ENCODE results near the gene ALOX15B.
"Not testable (repeated sequence)": the region's sequence is repeated elsewhere in the genome, so short reads cannot be mapped to it uniquely, and the experiment has no call there.

The ALOX15B gene

DNA sequence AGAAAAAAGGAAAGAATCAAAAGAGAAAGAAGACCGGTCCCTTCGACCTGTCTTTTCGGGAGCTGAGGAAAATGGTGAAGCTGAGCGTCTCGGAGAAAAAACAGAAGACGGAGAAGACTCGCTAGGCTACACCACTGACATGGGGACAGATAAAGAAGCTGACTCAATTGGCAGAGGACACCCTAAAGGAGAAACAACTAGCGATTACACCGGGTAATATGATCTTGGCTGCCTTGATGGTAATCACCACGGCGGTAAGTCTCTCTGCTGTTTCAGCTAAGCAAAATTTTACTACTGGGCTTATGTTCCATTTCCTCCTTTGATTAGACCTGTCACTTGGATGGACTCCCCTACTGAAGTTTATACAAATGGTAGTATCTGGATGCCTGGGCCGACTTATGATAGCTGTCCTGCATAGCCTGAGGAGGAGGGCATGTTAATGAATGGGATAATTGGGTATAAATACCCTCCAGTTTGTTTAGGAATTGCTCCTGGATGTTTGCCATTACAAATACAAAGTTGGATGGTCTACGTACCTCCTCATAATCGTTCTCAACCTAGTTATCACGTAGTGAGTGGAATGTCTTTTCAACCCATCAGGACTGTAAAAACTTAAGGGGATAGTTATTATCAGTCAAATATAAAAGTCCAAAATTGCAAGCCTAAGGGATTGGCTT lies 24.1 kb downstream of the ALOX15B start:
- DNase-seq (ENCODE audit: low read depth) = no peak

GRCh38 chr17:8063761-8064534 lies 25.1 kb downstream of the ALOX15B start:
- no peak for DNase-seq (ENCODE audit: low read depth)

GRCh38 chr17:8064561-8065019 lies 25.7 kb downstream of the ALOX15B start:
- no peak for DNase-seq (ENCODE audit: low read depth)

- DNase-seq (ENCODE audit: low read depth) = no peak
Measured at GRCh38 chr17:8066841-8067775, 28.2 kb downstream of the ALOX15B start.

- no peak for DNase-seq (ENCODE audit: low read depth)
Measured at GRCh38 chr17:8067806-8068205, 28.9 kb downstream of the ALOX15B start.

DNA sequence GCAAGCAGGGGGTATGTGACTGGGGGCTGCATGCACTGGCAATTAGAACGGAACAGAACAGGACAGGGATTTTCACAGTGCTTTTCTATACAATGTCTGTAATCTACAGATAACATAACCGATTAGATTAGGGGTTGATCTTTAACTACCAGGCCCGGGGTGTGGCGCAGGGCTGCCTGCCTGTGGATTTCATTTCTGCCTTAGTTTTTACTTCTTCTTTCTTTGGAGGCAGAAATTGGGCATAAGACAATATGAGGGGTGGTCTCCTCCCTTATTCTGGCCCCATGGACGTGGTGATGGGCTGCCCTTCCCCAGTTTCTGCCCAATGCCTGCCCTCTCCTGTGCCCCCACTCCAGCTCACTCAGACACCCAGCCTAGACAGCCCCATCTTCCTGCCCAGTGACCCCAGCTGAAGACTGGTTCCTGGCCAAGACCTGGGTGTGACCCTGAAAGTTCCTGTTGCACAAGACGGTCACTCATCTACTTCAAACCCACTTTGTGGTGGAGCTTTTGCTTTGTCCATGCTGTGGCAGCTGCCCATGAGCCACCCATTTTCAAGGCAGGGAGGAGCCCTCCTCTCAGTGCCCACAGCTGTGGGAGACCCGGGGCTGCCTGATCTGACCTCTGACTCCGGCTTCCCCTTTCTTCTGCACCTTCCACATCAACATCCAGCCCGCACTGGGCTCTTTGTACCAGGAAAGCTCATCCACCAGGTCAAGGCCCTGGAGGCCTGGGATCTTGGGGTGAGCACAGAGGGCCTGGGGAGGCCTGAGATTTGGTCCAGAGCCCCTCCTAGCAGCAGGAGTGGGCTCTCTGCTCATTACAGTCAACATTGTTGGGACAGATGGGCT lies 30.1 kb downstream of the ALOX15B start:
- no peak for DNase-seq (ENCODE audit: low read depth)

DNA sequence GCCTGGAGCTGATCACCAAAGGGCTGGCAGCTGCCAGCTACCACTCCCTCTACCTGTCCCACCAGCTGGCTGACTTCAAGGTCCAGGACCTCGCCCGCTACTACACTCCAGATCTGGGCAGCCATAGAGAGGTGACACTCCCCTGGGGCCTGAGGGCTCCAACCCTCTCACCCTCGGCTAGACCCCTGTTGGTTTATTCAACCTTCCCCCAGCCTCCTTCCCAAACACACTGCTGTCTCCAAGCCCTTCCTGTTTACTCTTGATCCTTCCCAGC lies 30.7 kb downstream of the ALOX15B start:
- no peak for DNase-seq (ENCODE audit: low read depth)

DNA sequence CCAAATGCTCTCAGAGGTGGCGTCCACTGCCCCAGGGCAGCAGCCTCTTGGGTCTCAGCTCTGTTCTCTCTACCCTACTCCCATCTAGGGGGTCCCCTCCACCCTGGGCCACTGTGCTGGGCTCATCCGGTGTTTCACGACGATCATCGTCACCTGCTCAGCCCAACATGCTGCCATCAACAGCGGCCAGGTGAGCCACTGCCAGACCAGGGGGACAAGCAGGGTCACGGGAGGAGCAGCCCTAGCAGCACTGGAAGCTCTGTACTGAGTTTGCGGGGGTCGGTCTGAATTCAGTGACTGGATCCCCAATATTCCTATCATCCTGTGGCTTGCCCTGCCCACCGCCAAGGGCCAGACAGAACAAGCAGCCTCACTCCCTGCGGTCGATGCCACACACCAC lies 32.6 kb downstream of the ALOX15B start:
- no peak for DNase-seq (ENCODE audit: low read depth)

DNA sequence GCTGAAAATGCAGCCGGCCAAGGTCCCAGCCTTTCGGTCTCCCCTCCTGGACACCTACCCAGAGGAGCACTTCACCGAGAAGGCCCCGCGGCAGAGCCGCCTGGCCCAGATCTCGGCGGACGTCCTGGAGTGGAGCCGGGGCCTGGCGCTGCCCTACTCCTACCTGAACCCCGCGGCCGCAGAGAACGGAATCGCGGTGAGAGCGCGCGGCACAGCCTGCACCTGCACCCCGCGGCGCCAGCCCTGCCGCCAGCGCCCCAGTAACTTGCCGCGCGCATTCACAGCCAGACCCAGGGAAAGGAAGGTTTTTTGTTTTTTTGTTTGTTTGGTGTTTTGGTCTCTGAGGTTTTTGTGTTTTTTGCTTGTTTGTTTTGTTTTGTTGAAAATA lies 33.5 kb downstream of the ALOX15B start:
- DNase-seq (ENCODE audit: low read depth) = no peak

GRCh38 chr17:8072729-8073461 lies 34.0 kb downstream of the ALOX15B start:
- DNase-seq (ENCODE audit: low read depth) = no peak

GRCh38 chr17:8073627-8074484 lies 35.0 kb downstream of the ALOX15B start:
- no peak for DNase-seq (ENCODE audit: low read depth)

GRCh38 chr17:8074554-8074953 lies 35.7 kb downstream of the ALOX15B start:
- DNase-seq (ENCODE audit: low read depth) = no peak

DNA sequence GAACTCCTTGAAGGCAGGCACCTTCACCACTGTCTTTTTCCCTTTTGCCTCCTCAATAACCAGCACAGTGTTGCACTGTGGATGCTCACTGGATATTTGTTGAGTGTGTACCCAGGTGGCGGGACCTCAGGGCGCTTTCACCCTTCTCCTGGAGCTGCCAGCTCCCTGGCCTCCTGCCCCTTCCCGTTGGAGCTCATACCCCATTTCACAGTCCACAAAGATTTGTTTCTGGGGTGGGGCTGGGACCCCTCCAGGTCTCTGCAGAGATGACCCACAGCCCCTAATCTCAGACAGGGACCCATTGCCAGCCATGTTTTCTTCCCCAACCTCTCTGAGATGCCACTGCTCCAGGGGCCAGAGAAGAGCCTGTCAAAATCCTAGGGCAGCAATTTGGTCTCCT lies 36.2 kb downstream of the ALOX15B start:
- DNase-seq (ENCODE audit: low read depth) = no peak

GRCh38 chr17:8075574-8076342 lies 36.9 kb downstream of the ALOX15B start:
- DNase-seq (ENCODE audit: low read depth) = no peak

- no peak for DNase-seq (ENCODE audit: low read depth)
Measured at GRCh38 chr17:8076502-8077266, 37.8 kb downstream of the ALOX15B start.

DNA sequence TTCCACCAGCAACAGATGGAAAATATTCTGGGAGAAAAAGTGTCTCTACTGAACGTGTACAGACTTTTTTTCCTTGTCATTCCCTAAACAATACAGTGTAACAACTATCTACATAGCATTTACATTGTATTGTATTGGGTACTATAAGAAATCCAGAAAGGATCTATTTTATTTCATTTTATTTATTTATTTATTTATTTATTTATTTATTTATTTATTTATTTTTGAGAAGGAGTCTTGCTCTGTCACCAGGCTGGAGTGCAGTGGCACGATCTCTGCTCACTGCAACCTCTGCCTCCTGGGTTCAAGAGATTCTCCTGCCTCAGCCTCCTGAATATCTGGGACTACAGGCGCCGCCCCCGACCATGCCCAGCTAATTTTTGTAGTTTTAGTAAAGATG lies 39.1 kb downstream of the ALOX15B start:
- not testable (repeated sequence) for DNase-seq (ENCODE audit: low read depth)

- DNase-seq (ENCODE audit: low read depth) = no peak
Measured at GRCh38 chr17:8079291-8080207, 40.7 kb downstream of the ALOX15B start.
